ENCODE results near the gene APOBEC3C. TPM values are rescaled to one million over a fixed set of nuclear protein-coding genes. Genes with fewer than 3 reads are reported as not detected.

The APOBEC3C gene
- total RNA-seq, 1 experiment from 2014 or later: 32.1 TPM

DNA sequence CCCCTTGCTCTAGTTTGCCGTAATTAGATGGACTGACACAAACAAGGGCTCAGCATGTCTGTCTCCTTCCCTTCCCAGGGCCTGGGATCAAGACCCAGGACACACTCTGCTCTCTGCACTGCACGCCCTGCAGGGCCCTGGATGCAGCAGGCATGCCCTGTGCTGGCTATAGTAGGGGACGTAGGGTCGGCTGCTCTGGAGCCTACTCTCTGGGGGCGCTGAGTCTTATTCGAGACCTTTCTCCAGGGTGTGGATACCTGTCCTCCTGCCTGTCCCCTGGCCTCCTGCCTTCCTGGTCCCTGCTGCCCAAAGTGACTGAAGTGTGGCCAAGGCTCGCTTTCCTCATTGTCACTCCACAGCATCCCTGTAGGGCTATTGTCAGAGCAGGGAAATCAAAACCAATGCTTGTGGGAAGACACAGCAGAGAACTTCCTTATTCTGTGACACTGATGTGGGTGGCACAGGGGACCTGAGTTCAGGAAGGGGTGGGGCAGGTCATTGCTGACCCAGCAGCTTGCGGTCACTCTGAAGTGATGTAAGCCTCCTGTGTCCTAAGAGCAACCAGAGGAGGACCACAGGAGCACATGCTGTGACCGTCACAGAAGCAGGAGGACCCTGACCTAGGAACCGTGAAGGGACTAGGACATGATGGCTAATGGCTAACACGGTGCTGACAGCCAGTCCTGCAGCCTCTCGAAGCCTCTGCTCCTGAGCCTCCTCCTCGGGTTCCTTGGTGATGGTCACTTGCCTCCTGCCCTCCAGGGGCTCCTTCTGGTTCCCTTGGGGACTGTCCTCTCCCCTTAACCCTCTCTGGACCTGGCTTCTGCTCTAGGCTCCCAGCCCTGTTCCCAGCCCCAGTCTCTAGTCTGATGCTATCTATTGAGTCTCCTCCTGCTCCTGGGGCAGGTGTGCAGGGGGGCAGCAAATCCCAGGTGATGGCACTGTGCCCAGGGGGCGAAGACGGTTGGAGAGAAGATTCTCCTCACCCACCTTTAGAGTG is 46.3 kb upstream of the APOBEC3C start:
- no peak overlapping the region for H3K4ac ChIP-seq (ENCODE audit: low read depth, low read length)
- peaks cover 19 to 28% of the 10 kb centered on the region in 2 experiments for H3K4me1 Mint-ChIP-seq
- no peak overlapping the region for H4K91ac ChIP-seq (ENCODE audit: insufficient read length, low read depth, low read length)
- no peak overlapping the region for H4K8ac ChIP-seq (replicated peaks; ENCODE audit: insufficient read length, low read depth, low read length)
- H3K56ac ChIP-seq (ENCODE audit: insufficient read length, low read depth, low read length): no peak overlapping the region
- H3K27ac ChIP-seq (ENCODE audit: insufficient read length, low read depth, low read length): no peak overlapping the region
- H3K79me1 ChIP-seq (ENCODE audit: insufficient read depth, low read depth, low read length, poor library complexity, severe bottlenecking): no peaks in the 10 kb centered on the region
- no peak overlapping the region for H2AK5ac ChIP-seq (ENCODE audit: insufficient read length, low read length)
- H3K9ac ChIP-seq (ENCODE audit: extremely low read depth, insufficient read length, low read length): no peak overlapping the region
- no peaks in the 10 kb centered on the region for H3K79me2 ChIP-seq (ENCODE audit: insufficient read depth, low read length)
- no peaks in the 10 kb centered on the region; the same call in 1 of the 2 replicates for H3K4me1 ChIP-seq (ENCODE audit: insufficient read depth, low read length)
- no peak overlapping the region for H3K4me3 Mint-ChIP-seq
- H3K14ac ChIP-seq (ENCODE audit: insufficient read depth, low read length): no peak overlapping the region; the same call in 1 of the 2 replicates
- no peak for DNase-seq
- no peak overlapping the region for H2BK20ac ChIP-seq (ENCODE audit: low read depth, low read length, poor library complexity, severe bottlenecking)
- peaks cover 16% of the 10 kb centered on the region for H3K27me3 Mint-ChIP-seq (ENCODE audit: low read depth)
- H3K23me2 ChIP-seq (ENCODE audit: insufficient read length, low read depth, low read length, poor library complexity, severe bottlenecking): no peaks in the 10 kb centered on the region
- WGBS (ENCODE audit: extremely low coverage, insufficient read length, low lambda C conversion rate): no CpG with 5 or more reads among the region's 15 CpGs
- no peaks in the 10 kb centered on the region for H3K9me3 ChIP-seq (ENCODE audit: control insufficient read depth, low read depth, low read length)
- H2BK12ac ChIP-seq (ENCODE audit: insufficient read length, low read depth, low read length): no peak overlapping the region
- no peak overlapping the region for H3K27ac Mint-ChIP-seq
- H4K20me1 ChIP-seq (ENCODE audit: control insufficient read depth, insufficient read depth, insufficient read length): no peaks in the 10 kb centered on the region
- no peaks in the 10 kb centered on the region; a peak in 2 of 5 replicates for H3K9me3 Mint-ChIP-seq
- H3K18ac ChIP-seq (ENCODE audit: insufficient read length, low read depth, low read length): no peak overlapping the region
- no peak overlapping the region for H3K23ac ChIP-seq (ENCODE audit: insufficient read length, low read depth, low read length)
- no peaks in the 10 kb centered on the region for H3K27me3 ChIP-seq (ENCODE audit: insufficient read depth, low read length)
- no peak overlapping the region for H2BK120ac ChIP-seq (ENCODE audit: low read depth, low read length, poor library complexity, severe bottlenecking)
- no peak overlapping the region for H2AFZ ChIP-seq (ENCODE audit: low read length)
- H2BK15ac ChIP-seq (ENCODE audit: low read depth, low read length): no peak overlapping the region
- no peak overlapping the region for H3T11ph ChIP-seq (ENCODE audit: low read length)
- no peak overlapping the region for H3K4me2 ChIP-seq (ENCODE audit: insufficient read depth, insufficient read length, low read length)
- H2BK5ac ChIP-seq (ENCODE audit: insufficient read length, low read length): no peak overlapping the region
- TF ChIP-seq CTCF (conservative IDR thresholded peaks at IDR 0.05): no peak
- H3K36me3 Mint-ChIP-seq (ENCODE audit: insufficient read depth in 1 of 3, low read depth in 3 of 3): no peaks in the 10 kb centered on the region
- no peak overlapping the region for H4K5ac ChIP-seq (ENCODE audit: insufficient read length, low read depth, low read length)
